ENCODE results near the gene GALNS. TPM values are rescaled to one million over a fixed set of nuclear protein-coding genes. Genes with fewer than 3 reads are reported as not detected.

The GALNS gene
- total RNA-seq, 2 donors from 2014 or later = 24.8 to 38.7 TPM

- no peak for TF ChIP-seq CTCF (IDR thresholded peaks at IDR 0.05)
- H3K4me3 ChIP-seq = no peak overlapping the region
- DNase-seq (ENCODE audit: low spot score) = no peak
Observed at GRCh38 chr16:88903267-88903666, 46.5 kb upstream of the GALNS start.

GRCh38 chr16:88902744-88903143 is 46.0 kb upstream of the GALNS start:
- no peak for TF ChIP-seq CTCF (IDR thresholded peaks at IDR 0.05)
- Histone ChIP-seq H3K27me3 (replicated peaks; ENCODE audit: insufficient read depth) (no peaks in the 10 kb centered on the region), H3K9me3 (no peaks in the 10 kb centered on the region), H3K4me1 (ENCODE audit: control insufficient read depth in 1 of 2, low read depth in 2 of 2) (no peaks in the 10 kb centered on the region), H3K27ac (no peak overlapping the region), H3K36me3 (no peaks in the 10 kb centered on the region), H3K4me3 (no peak overlapping the region)
- DNase-seq (ENCODE audit: low spot score) = no peak
- ATAC-seq (ENCODE audit: insufficient number of reproducible peaks, low FRiP score, low read depth) = no peak

More at GRCh38 chr16:88903267-88903666, 46.5 kb upstream of the GALNS start:
- ATAC-seq (ENCODE audit: insufficient number of reproducible peaks, low FRiP score, low read depth) = no peak
- Histone ChIP-seq H3K4me1 (ENCODE audit: control insufficient read depth in 1 of 2, low read depth in 2 of 2) (no peaks in the 10 kb centered on the region), H3K9me3 (no peaks in the 10 kb centered on the region), H3K27ac (no peak overlapping the region), H3K27me3 (replicated peaks; ENCODE audit: insufficient read depth) (no peaks in the 10 kb centered on the region), H3K36me3 (no peaks in the 10 kb centered on the region)

- no peaks in the 10 kb centered on the region for H3K27me3 ChIP-seq (replicated peaks; ENCODE audit: insufficient read depth)
- no peaks in the 10 kb centered on the region for H3K4me1 ChIP-seq (ENCODE audit: control insufficient read depth in 1 of 2, low read depth in 2 of 2)
- H3K9me3 ChIP-seq = no peaks in the 10 kb centered on the region
- TF ChIP-seq CTCF (IDR thresholded peaks at IDR 0.05) = no peak
- DNase-seq (ENCODE audit: low spot score) = no peak
- H3K4me3 ChIP-seq = no peak overlapping the region
- no peaks in the 10 kb centered on the region for H3K36me3 ChIP-seq
- no peak overlapping the region for H3K27ac ChIP-seq
- no peak for ATAC-seq (ENCODE audit: insufficient number of reproducible peaks, low FRiP score, low read depth)
Observed at GRCh38 chr16:88901718-88902337, 45.1 kb upstream of the GALNS start.

DNA sequence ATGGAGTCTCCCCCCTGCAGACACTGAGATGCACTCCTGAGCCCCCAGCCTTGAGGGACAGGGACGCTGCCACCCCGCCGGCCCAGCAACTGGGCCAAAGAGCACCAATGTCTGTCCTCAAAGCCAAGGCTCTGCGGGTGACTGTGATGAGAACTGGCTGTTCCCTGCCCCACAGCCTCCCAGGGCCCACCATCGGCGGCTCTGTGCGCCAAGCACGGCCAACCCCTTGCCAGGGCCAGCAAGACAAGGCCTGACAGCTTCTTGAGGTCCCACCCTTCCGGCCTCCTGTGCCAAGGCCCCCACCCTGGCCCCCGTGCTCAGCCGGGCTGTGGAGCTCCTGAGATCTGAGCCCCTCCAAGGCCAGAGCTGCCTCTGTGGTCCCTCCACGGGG is 43.9 kb upstream of the GALNS start:
- Histone ChIP-seq H3K4me1 (ENCODE audit: control insufficient read depth in 1 of 2, low read depth in 2 of 2) (no peaks in the 10 kb centered on the region), H3K9me3 (no peaks in the 10 kb centered on the region), H3K36me3 (no peaks in the 10 kb centered on the region), H3K27me3 (replicated peaks; ENCODE audit: insufficient read depth) (no peaks in the 10 kb centered on the region), H3K27ac (no peak overlapping the region), H3K4me3 (no peak overlapping the region)
- DNase-seq (ENCODE audit: low spot score) = no peak
- no peak for TF ChIP-seq CTCF (IDR thresholded peaks at IDR 0.05)
- ATAC-seq (ENCODE audit: insufficient number of reproducible peaks, low FRiP score, low read depth) = no peak

DNA sequence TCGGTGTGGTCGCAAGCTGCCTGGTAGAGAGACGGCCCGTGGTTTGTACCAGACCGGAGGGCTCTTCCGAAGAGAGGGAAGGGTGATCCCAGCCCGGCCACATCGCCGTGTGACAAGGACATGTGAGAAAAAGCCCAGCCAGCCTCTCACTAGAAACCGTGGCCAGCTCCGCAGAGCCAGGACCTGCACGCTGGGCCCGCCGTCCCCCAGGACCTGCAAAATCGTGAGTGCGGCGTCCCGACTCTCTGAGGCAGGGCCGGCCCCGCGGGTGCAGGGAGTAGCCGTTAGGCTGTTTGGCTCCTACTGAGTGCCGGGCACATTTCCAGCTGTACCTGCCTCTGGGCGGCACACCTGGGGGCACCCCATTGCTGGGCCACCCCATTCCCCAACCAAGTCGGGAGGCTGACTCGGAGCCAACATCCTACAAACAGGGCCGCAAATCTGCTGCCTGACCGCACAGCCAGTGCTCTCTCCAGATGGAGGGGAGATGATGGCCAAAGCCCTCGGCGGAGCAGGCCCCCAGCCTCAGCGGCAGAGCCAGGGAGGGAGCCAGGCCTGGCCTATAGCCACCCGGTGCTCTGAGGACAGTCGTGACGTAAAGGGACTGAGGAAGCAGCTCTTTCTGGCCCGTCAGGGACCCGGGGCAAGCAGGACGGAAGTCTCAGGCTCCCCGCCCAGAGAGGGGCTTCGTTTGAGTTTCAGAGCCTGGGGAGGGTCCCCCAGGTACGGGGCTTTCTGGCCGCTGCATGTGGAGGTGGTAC is 43.3 kb upstream of the GALNS start:
- H3K9me3 ChIP-seq = no peaks in the 10 kb centered on the region
- H3K27ac ChIP-seq = no peak overlapping the region
- TF ChIP-seq CTCF (IDR thresholded peaks at IDR 0.05) = no peak
- ATAC-seq (ENCODE audit: insufficient number of reproducible peaks, low FRiP score, low read depth) (no peak), DNase-seq (ENCODE audit: low spot score) (no peak)
- H3K36me3 ChIP-seq = no peaks in the 10 kb centered on the region
- no peak overlapping the region for H3K4me3 ChIP-seq
- H3K4me1 ChIP-seq (ENCODE audit: control insufficient read depth in 1 of 2, low read depth in 2 of 2) = no peaks in the 10 kb centered on the region
- no peaks in the 10 kb centered on the region for H3K27me3 ChIP-seq (replicated peaks; ENCODE audit: insufficient read depth)
